Activated CD4-positive, alpha-beta memory T cell treated with anti-CD3 and anti-CD28 coated beads for 36 hours (primary cell): Measurements from ENCODE around the gene ADGRG6. TPM values are rescaled to one million over a fixed set of nuclear protein-coding genes. Genes with fewer than 3 reads are reported as not detected.

Experiments used
- CTCF ChIA-PET: fragments of 350-600 bp; sonication (Branson Sonifier 250); formaldehyde crosslinking; loops from one replicate; lab custom pipeline; 2021; ENCODE audit warnings: antibody characterized with exemption, inconsistent platforms; lab: Charles Lee
- POLR2A ChIA-PET: fragments of 350-600 bp; sonication (Branson Sonifier 250); formaldehyde crosslinking; loops from one replicate; lab custom pipeline; 2021; ENCODE audit warnings: antibody characterized with exemption; lab: Charles Lee
- DNase-seq: peaks from one replicate; pipeline ENCODE4 v3.0.0-alpha.2; 2020
- H3K27ac Mint-ChIP-seq: one replicate; pipeline ENCODE4 v1.8.0; 2021; ENCODE audit warnings: mixed read lengths
- H3K27me3 Mint-ChIP-seq: one replicate; pipeline ENCODE4 v1.8.0; 2021; ENCODE audit warnings: mixed read lengths
- H3K36me3 Mint-ChIP-seq: one replicate; pipeline ENCODE4 v1.8.0; 2021; ENCODE audit warnings: mixed read lengths
- H3K4me1 Mint-ChIP-seq: one replicate; pipeline ENCODE4 v1.8.0; 2021; ENCODE audit warnings: low read depth, mixed read lengths
- H3K4me3 Mint-ChIP-seq: one replicate; pipeline ENCODE4 v1.8.0; 2021; ENCODE audit warnings: mild to moderate bottlenecking, mixed read lengths
- H3K9me3 Mint-ChIP-seq: one replicate; pipeline ENCODE4 v1.8.0; 2021; ENCODE audit warnings: mixed read lengths
- intact Hi-C: fragments of 100-400 bp; cut with micrococcal nuclease; formaldehyde crosslinking; loops from one replicate; pipeline ENCODE4 v1.15.1; 2023
- total RNA-seq, 2 experiments: library from RNA; stranded (reverse); gene quantifications; one replicate each; pipeline ENCODE4 v1.2.3, GENCODE V29; 2021

ADGRG6 gene
- total RNA-seq, 2 experiments from 2014 or later, result 0.12 to 0.55 TPM

- H3K27me3 Mint-ChIP-seq, result peaks cover 2% of the 10 kb centered on the region
- CTCF ChIA-PET, result no interaction called here
- no peaks in the 10 kb centered on the region for H3K36me3 Mint-ChIP-seq
- POLR2A ChIA-PET, result no interaction called here
- no peak overlapping the region for H3K4me3 Mint-ChIP-seq
- intact Hi-C loops, result loop anchor here (5.0 kb wide), 1 partner anchor 957 kb away; no protein-coding TSS in a partner anchor
- no peaks in the 10 kb centered on the region for H3K4me1 Mint-ChIP-seq
- H3K27ac Mint-ChIP-seq, result no peak overlapping the region
- H3K9me3 Mint-ChIP-seq, result peaks cover 9% of the 10 kb centered on the region
- no peak for DNase-seq
Observed at GRCh38 chr6:142470421-142470820, 168.6 kb downstream of the ADGRG6 start.

- ChIA-PET CTCF (interaction anchor here (0.6 to 2.8 kb wide), 49 partner anchors 9 to 1046 kb away, joined by 3 to 25 read pairs (median 4); partner anchors contain the start of genes AIG1, NMBR and VTA1), POLR2A (no interaction called here)
- H3K4me3 Mint-ChIP-seq, result no peak overlapping the region
- H3K27me3 Mint-ChIP-seq, result peaks cover 2% of the 10 kb centered on the region
- peaks cover 2% of the 10 kb centered on the region for H3K9me3 Mint-ChIP-seq
- intact Hi-C loops, result loop anchor here (2.0 to 5.0 kb wide), 4 partner anchors 64 to 953 kb away; partner anchors contain the start of genes NMBR and VTA1
- no peak overlapping the region for H3K27ac Mint-ChIP-seq
- no peaks in the 10 kb centered on the region for H3K36me3 Mint-ChIP-seq
- DNase-seq, result no peak
- H3K4me1 Mint-ChIP-seq, result no peaks in the 10 kb centered on the region
Observed at GRCh38 chr6:142474531-142475289, 172.9 kb downstream of the ADGRG6 start.

- Mint-ChIP-seq H3K27ac (no peak overlapping the region), H3K36me3 (no peaks in the 10 kb centered on the region), H3K4me1 (no peaks in the 10 kb centered on the region), H3K27me3 (no peaks in the 10 kb centered on the region), H3K4me3 (no peak overlapping the region), H3K9me3 (peaks cover 2% of the 10 kb centered on the region)
- intact Hi-C loops, result loop anchor here (5.0 kb wide), 2 partner anchors 329 to 551 kb away; partner anchors contain the start of genes NMBR and VTA1
- CTCF ChIA-PET, result interaction anchor here (0.6 to 2.8 kb wide), 5 partner anchors 166 to 862 kb away, joined by 3 to 11 read pairs (median 3); no protein-coding TSS in a partner anchor
- POLR2A ChIA-PET, result no interaction called here
- DNase-seq, result no peak
Observed at GRCh38 chr6:142476452-142476851, 174.6 kb downstream of the ADGRG6 start.

- Mint-ChIP-seq H3K27ac (no peak overlapping the region), H3K36me3 (no peaks in the 10 kb centered on the region), H3K4me1 (no peaks in the 10 kb centered on the region), H3K9me3 (peaks cover 2% of the 10 kb centered on the region), H3K4me3 (no peak overlapping the region), H3K27me3 (peaks cover 4% of the 10 kb centered on the region)
- intact Hi-C loops, result loop anchor here (5.0 kb wide), 2 partner anchors 331 to 549 kb away; partner anchors contain the start of genes NMBR and VTA1
- no peak for DNase-seq
- ChIA-PET CTCF (interaction anchor here (0.6 kb wide), 1 partner anchor 1503 kb away, joined by 3 read pairs; no protein-coding TSS in a partner anchor), POLR2A (no interaction called here)
Observed at GRCh38 chr6:142478117-142478516, 176.3 kb downstream of the ADGRG6 start.

GRCh38 chr6:142481466-142481865 is 179.7 kb downstream of the ADGRG6 start:
- POLR2A ChIA-PET, result no interaction called here
- intact Hi-C loops, result no loop called here
- Mint-ChIP-seq H3K27me3 (peaks cover 4% of the 10 kb centered on the region), H3K27ac (no peak overlapping the region), H3K4me1 (no peaks in the 10 kb centered on the region), H3K4me3 (no peak overlapping the region), H3K9me3 (peaks cover 5% of the 10 kb centered on the region), H3K36me3 (no peaks in the 10 kb centered on the region)
- no peak for DNase-seq
- CTCF ChIA-PET, result interaction anchor here (0.5 to 1.9 kb wide), 2 partner anchors 10 to 22 kb away, joined by 3 to 8 read pairs; no protein-coding TSS in a partner anchor

GRCh38 chr6:142482249-142482648 is 180.4 kb downstream of the ADGRG6 start:
- H3K4me3 Mint-ChIP-seq, result no peak overlapping the region
- H3K27ac Mint-ChIP-seq, result no peak overlapping the region
- POLR2A ChIA-PET, result no interaction called here
- CTCF ChIA-PET, result interaction anchor here (1.9 kb wide), 1 partner anchor 10 kb away, joined by 8 read pairs; no protein-coding TSS in a partner anchor
- peaks cover 5% of the 10 kb centered on the region for H3K9me3 Mint-ChIP-seq
- H3K27me3 Mint-ChIP-seq, result peaks cover 4% of the 10 kb centered on the region
- H3K4me1 Mint-ChIP-seq, result no peaks in the 10 kb centered on the region
- intact Hi-C loops, result no loop called here
- H3K36me3 Mint-ChIP-seq, result no peaks in the 10 kb centered on the region
- no peak for DNase-seq

GRCh38 chr6:142482974-142483373 is 181.2 kb downstream of the ADGRG6 start:
- Mint-ChIP-seq H3K4me3 (no peak overlapping the region), H3K4me1 (no peaks in the 10 kb centered on the region), H3K27ac (no peak overlapping the region), H3K36me3 (no peaks in the 10 kb centered on the region), H3K9me3 (peaks cover 3% of the 10 kb centered on the region), H3K27me3 (peaks cover 6% of the 10 kb centered on the region)
- ChIA-PET CTCF (interaction anchor here (1.9 kb wide), 1 partner anchor 11 kb away, joined by 8 read pairs; no protein-coding TSS in a partner anchor), POLR2A (no interaction called here)
- no peak for DNase-seq
- intact Hi-C loops, result no loop called here

- peaks cover 3% of the 10 kb centered on the region for H3K9me3 Mint-ChIP-seq
- no peak overlapping the region for H3K27ac Mint-ChIP-seq
- no peak overlapping the region for H3K4me3 Mint-ChIP-seq
- DNase-seq, result no peak
- intact Hi-C loops, result no loop called here
- CTCF ChIA-PET, result interaction anchor here (1.3 kb wide), 1 partner anchor 11 kb away, joined by 4 read pairs; no protein-coding TSS in a partner anchor
- no peaks in the 10 kb centered on the region for H3K4me1 Mint-ChIP-seq
- H3K36me3 Mint-ChIP-seq, result no peaks in the 10 kb centered on the region
- POLR2A ChIA-PET, result no interaction called here
- peaks cover 6% of the 10 kb centered on the region for H3K27me3 Mint-ChIP-seq
Observed at GRCh38 chr6:142485256-142485655, 183.4 kb downstream of the ADGRG6 start.

- Mint-ChIP-seq H3K9me3 (no peaks in the 10 kb centered on the region), H3K4me1 (no peaks in the 10 kb centered on the region), H3K27ac (no peak overlapping the region), H3K27me3 (peaks cover 2% of the 10 kb centered on the region), H3K36me3 (no peaks in the 10 kb centered on the region), H3K4me3 (no peak overlapping the region)
- no peak for DNase-seq
- ChIA-PET CTCF (interaction anchor here (1.4 kb wide), 1 partner anchor 16 kb away, joined by 7 read pairs; no protein-coding TSS in a partner anchor), POLR2A (no interaction called here)
- intact Hi-C loops, result no loop called here
Observed at GRCh38 chr6:142489722-142490610, 188.2 kb downstream of the ADGRG6 start.
